CD4-positive, alpha-beta memory T cell (primary cell): Measurements from ENCODE around the gene DOCK10. TPM values are rescaled to one million over a fixed set of nuclear protein-coding genes. Genes with fewer than 3 reads are reported as not detected.

Experiments
- CTCF ChIA-PET: fragments of 350-600 bp; sonication (Branson Sonifier 250); formaldehyde crosslinking; loops from one replicate; lab custom pipeline; 2021; ENCODE audit warnings: inconsistent platforms; ENCODE audit not compliant: partially characterized antibody; lab: Charles Lee
- POLR2A ChIA-PET: fragments of 350-600 bp; sonication (Branson Sonifier 250); formaldehyde crosslinking; loops from one replicate; lab custom pipeline; 2021; ENCODE audit not compliant: partially characterized antibody; lab: Charles Lee
- DNase-seq, 5 donors: peaks; one replicate each; pipeline versions ENCODE4 v3.0.0 to v3.0.0-alpha.2; 2020 to 2022; ENCODE audit warnings: mixed read lengths in 1 of 5
- H3K27ac ChIP-seq: one replicate; pipeline ENCODE4 v1.7.0; 2013; ENCODE audit warnings: low read depth, low read length
- H3K27me3 ChIP-seq: 2 replicates; pipeline ENCODE4 v1.7.0; 2013; ENCODE audit warnings: mild to moderate bottlenecking, low read length, moderate library complexity; ENCODE audit not compliant: insufficient read depth
- H3K36me3 ChIP-seq: 2 replicates; pipeline ENCODE4 v1.7.0; 2013; ENCODE audit warnings: mild to moderate bottlenecking, low read length, moderate library complexity; ENCODE audit not compliant: insufficient read depth
- H3K4me1 ChIP-seq: 2 replicates; pipeline ENCODE4 v1.7.0; 2013; ENCODE audit warnings: mild to moderate bottlenecking, low read length, moderate library complexity; ENCODE audit not compliant: insufficient read depth
- H3K4me3 ChIP-seq, 2 donors: one replicate each; pipeline ENCODE4 v1.7.0; 2013; ENCODE audit warnings: low read length in 2 of 2, mild to moderate bottlenecking in 1 of 2
- H3K9me3 ChIP-seq, 2 donors: one replicate each; pipeline ENCODE4 v1.7.0; 2013; ENCODE audit warnings: low read length in 2 of 2, control low read depth in 1 of 2; ENCODE audit not compliant: control insufficient read depth in 1 of 2
- H3K27ac Mint-ChIP-seq, 7 donors: one replicate each; pipeline ENCODE4 v1.8.0; 2020 to 2021; ENCODE audit warnings: mixed read lengths in 7 of 7, mild to moderate bottlenecking in 6 of 7, inconsistent platforms in 3 of 7, moderate library complexity in 3 of 7
- H3K27me3 Mint-ChIP-seq, 2 donors: one replicate each; pipeline ENCODE4 v1.8.0; 2020 to 2021; ENCODE audit warnings: mixed read lengths in 2 of 2
- H3K36me3 Mint-ChIP-seq, 2 donors: one replicate each; pipeline ENCODE4 v1.8.0; 2020 to 2021; ENCODE audit warnings: mixed read lengths in 2 of 2, inconsistent platforms in 1 of 2, mild to moderate bottlenecking in 1 of 2
- H3K4me1 Mint-ChIP-seq, 4 donors: one replicate each; pipeline ENCODE4 v1.8.0; 2020 to 2021; ENCODE audit warnings: mixed read lengths in 4 of 4, mild to moderate bottlenecking in 1 of 4
- H3K4me3 Mint-ChIP-seq, 8 donors: one replicate each; pipeline ENCODE4 v1.8.0; 2020 to 2021; ENCODE audit warnings: mixed read lengths in 8 of 8, mild to moderate bottlenecking in 7 of 8, moderate library complexity in 6 of 8, inconsistent platforms in 3 of 8
- H3K9me3 Mint-ChIP-seq, 8 donors: one replicate each; pipeline ENCODE4 v1.8.0; 2020 to 2021; ENCODE audit warnings: mixed read lengths in 8 of 8, mild to moderate bottlenecking in 5 of 8, inconsistent platforms in 3 of 8, moderate library complexity in 1 of 8
- intact Hi-C: fragments of 100-400 bp; cut with micrococcal nuclease; formaldehyde crosslinking; loops from one replicate; pipeline ENCODE4 v1.15.1; 2023
- polyA plus RNA-seq, 2 donors: library from polyadenylated mRNA; unstranded; fragments of 300-500 nt; fragmentation: Illumina TruSeq; gene quantifications; one replicate each; pipeline ENCODE4 v1.2.3, GENCODE V29; 2021
- total RNA-seq, 2 experiments: library from RNA; stranded (reverse); gene quantifications; one replicate each; pipeline ENCODE4 v1.2.3, GENCODE V29; 2021

The DOCK10 gene
- total and polyA plus RNA-seq, 4 experiments from 2014 or later: 26.0 to 186 (median 125) TPM

GRCh38 chr2:225019105-225019504 lies 23.2 kb downstream of the DOCK10 start:
- Mint-ChIP-seq H3K9me3 (no peaks in the 10 kb centered on the region), H3K27ac (peak overlapping the region in 3 of 7 donors; percentile 19 to 66 (median 28)), H3K36me3 (peaks cover 0 to 25% of the 10 kb centered on the region in 2 donors), H3K4me1 (peaks cover 51 to 84% (median 69%) of the 10 kb centered on the region in 4 donors), H3K4me3 (no peak overlapping the region), H3K27me3 (no peaks in the 10 kb centered on the region)
- H3K9me3 ChIP-seq: no peaks in the 10 kb centered on the region
- no peaks in the 10 kb centered on the region for H3K27me3 ChIP-seq
- H3K4me1 ChIP-seq: peaks cover 78% of the 10 kb centered on the region
- no peak overlapping the region for H3K27ac ChIP-seq
- H3K4me3 ChIP-seq: no peak overlapping the region
- POLR2A ChIA-PET: interaction anchor here (1.3 kb wide), 1 partner anchor 23 kb away, joined by 4 read pairs; the partner anchor contains the start of gene DOCK10
- CTCF ChIA-PET: interaction anchor here (2.2 kb wide), 1 partner anchor 17 kb away, joined by 7 read pairs; no protein-coding TSS in a partner anchor
- H3K36me3 ChIP-seq: no peaks in the 10 kb centered on the region
- intact Hi-C loops: no loop called here
- no peak for DNase-seq

- no peak for DNase-seq
- Histone ChIP-seq H3K9me3 (no peaks in the 10 kb centered on the region), H3K27me3 (no peaks in the 10 kb centered on the region), H3K4me1 (peaks cover 76% of the 10 kb centered on the region), H3K27ac (no peak overlapping the region), H3K36me3 (no peaks in the 10 kb centered on the region), H3K4me3 (no peak overlapping the region)
- CTCF ChIA-PET: interaction anchor here (1.0 to 2.1 kb wide), 3 partner anchors 9 to 90 kb away, joined by 3 to 7 read pairs (median 3); no protein-coding TSS in a partner anchor
- Mint-ChIP-seq H3K9me3 (no peaks in the 10 kb centered on the region), H3K27me3 (no peaks in the 10 kb centered on the region), H3K27ac (peak overlapping the region in 4 of 7 donors; percentile 14 to 49 (median 42)), H3K4me1 (peaks cover 54 to 84% (median 68%) of the 10 kb centered on the region in 4 donors), H3K36me3 (peaks cover 0 to 25% of the 10 kb centered on the region in 2 donors), H3K4me3 (no peak overlapping the region)
- POLR2A ChIA-PET: no interaction called here
- intact Hi-C loops: no loop called here
These were observed 24.6 kb downstream of the DOCK10 start for GRCh38 chr2:225017713-225018112.

GRCh38 chr2:225017098-225017685 lies 25.1 kb downstream of the DOCK10 start:
- Histone ChIP-seq H3K27me3 (no peaks in the 10 kb centered on the region), H3K27ac (no peak overlapping the region), H3K4me1 (peaks cover 74% of the 10 kb centered on the region), H3K9me3 (no peaks in the 10 kb centered on the region), H3K4me3 (no peak overlapping the region), H3K36me3 (no peaks in the 10 kb centered on the region)
- no peaks in the 10 kb centered on the region for H3K27me3 Mint-ChIP-seq
- POLR2A ChIA-PET: no interaction called here
- H3K4me1 Mint-ChIP-seq: peaks cover 50 to 84% (median 67%) of the 10 kb centered on the region in 4 donors
- peaks cover 0 to 21% of the 10 kb centered on the region in 2 donors for H3K36me3 Mint-ChIP-seq
- CTCF ChIA-PET: interaction anchor here (1.0 to 2.1 kb wide), 3 partner anchors 10 to 89 kb away, joined by 3 to 7 read pairs (median 3); no protein-coding TSS in a partner anchor
- H3K9me3 Mint-ChIP-seq: no peaks in the 10 kb centered on the region
- intact Hi-C loops: no loop called here
- DNase-seq: no peak
- H3K27ac Mint-ChIP-seq: peak overlapping the region in 3 of 7 donors; percentile 34 to 49 (median 47)
- peak overlapping the region in 1 of 8 donors; percentile 1 for H3K4me3 Mint-ChIP-seq

GRCh38 chr2:225013425-225014365 lies 28.6 kb downstream of the DOCK10 start:
- Mint-ChIP-seq H3K4me1 (peaks cover 50 to 87% (median 68%) of the 10 kb centered on the region in 4 donors), H3K4me3 (peak overlapping the region in 4 of 8 donors; percentile 0 to 58 (median 26)), H3K27ac (peak overlapping the region; percentile 32 to 86 (median 43)), H3K9me3 (no peaks in the 10 kb centered on the region), H3K36me3 (peaks cover 0 to 9% of the 10 kb centered on the region in 2 donors), H3K27me3 (no peaks in the 10 kb centered on the region)
- no peaks in the 10 kb centered on the region for H3K27me3 ChIP-seq
- peaks cover 77% of the 10 kb centered on the region for H3K4me1 ChIP-seq
- no peaks in the 10 kb centered on the region for H3K36me3 ChIP-seq
- no peak overlapping the region for H3K4me3 ChIP-seq
- H3K27ac ChIP-seq: no peak overlapping the region
- no peaks in the 10 kb centered on the region for H3K9me3 ChIP-seq
- intact Hi-C loops: no loop called here
- CTCF ChIA-PET: interaction anchor here (1.5 to 4.4 kb wide), 3 partner anchors 11 to 29 kb away, joined by 3 to 33 read pairs (median 5); partner anchors contain the start of gene DOCK10
- DNase-seq: no peak
- POLR2A ChIA-PET: interaction anchor here (1.2 to 1.5 kb wide), 2 partner anchors 12 to 16 kb away, joined by 3 to 5 read pairs; no protein-coding TSS in a partner anchor

GRCh38 chr2:225011585-225011984 lies 30.7 kb downstream of the DOCK10 start:
- no peaks in the 10 kb centered on the region for H3K9me3 ChIP-seq
- Mint-ChIP-seq H3K4me3 (no peak overlapping the region), H3K27ac (peak overlapping the region in 4 of 7 donors; percentile 24 to 78 (median 68)), H3K27me3 (no peaks in the 10 kb centered on the region), H3K9me3 (no peaks in the 10 kb centered on the region), H3K4me1 (peaks cover 58 to 93% (median 77%) of the 10 kb centered on the region in 4 donors), H3K36me3 (peaks cover 0 to 11% of the 10 kb centered on the region in 2 donors)
- no peaks in the 10 kb centered on the region for H3K36me3 ChIP-seq
- no peak overlapping the region for H3K27ac ChIP-seq
- POLR2A ChIA-PET: interaction anchor here (1.0 kb wide), 1 partner anchor 45 kb away, joined by 3 read pairs; no protein-coding TSS in a partner anchor
- H3K4me1 ChIP-seq: peaks cover 87% of the 10 kb centered on the region
- no peak overlapping the region for H3K4me3 ChIP-seq
- no peak for DNase-seq
- intact Hi-C loops: no loop called here
- H3K27me3 ChIP-seq: no peaks in the 10 kb centered on the region
- CTCF ChIA-PET: interaction anchor here (0.9 to 4.4 kb wide), 7 partner anchors 8 to 648 kb away, joined by 3 to 33 read pairs (median 3); no protein-coding TSS in a partner anchor

- no peaks in the 10 kb centered on the region for H3K36me3 ChIP-seq
- POLR2A ChIA-PET: interaction anchor here (1.2 kb wide), 1 partner anchor 31 kb away, joined by 4 read pairs; the partner anchor contains the start of gene DOCK10
- no peaks in the 10 kb centered on the region for H3K27me3 ChIP-seq
- intact Hi-C loops: no loop called here
- Mint-ChIP-seq H3K27ac (peak overlapping the region in 6 of 7 donors; percentile 37 to 89 (median 77)), H3K4me3 (peak overlapping the region in 4 of 8 donors; percentile 4 to 40 (median 22)), H3K36me3 (peaks cover 0 to 15% of the 10 kb centered on the region in 2 donors), H3K27me3 (no peaks in the 10 kb centered on the region), H3K4me1 (peaks cover 62 to 97% (median 81%) of the 10 kb centered on the region in 4 donors), H3K9me3 (no peaks in the 10 kb centered on the region)
- H3K27ac ChIP-seq: no peak overlapping the region
- peaks cover 88% of the 10 kb centered on the region for H3K4me1 ChIP-seq
- DNase-seq: no peak
- no peak overlapping the region for H3K4me3 ChIP-seq
- CTCF ChIA-PET: interaction anchor here (0.9 to 4.4 kb wide), 4 partner anchors 8 to 649 kb away, joined by 3 to 33 read pairs (median 3); no protein-coding TSS in a partner anchor
- no peaks in the 10 kb centered on the region for H3K9me3 ChIP-seq
These were observed 31.5 kb downstream of the DOCK10 start for GRCh38 chr2:225010804-225011203.
